GM21381 (cell line): ENCODE measurements around the gene ARHGAP6.
"Not testable (repeated sequence)": the region's sequence is repeated elsewhere in the genome, so short reads cannot be mapped to it uniquely, and the experiment has no call there.

Experiments
- ATAC-seq: cut with Tn5 transposase; IDR thresholded peaks from one replicate; pipeline ENCODE4 v1.9.1; 2021; ENCODE audit warnings: mild to moderate bottlenecking, moderate library complexity; ENCODE audit not compliant: unreplicated experiment

The ARHGAP6 gene

GRCh38 chrX:11533199-11533651, 132.5 kb downstream of the ARHGAP6 start:
- peak; percentile 81 for ATAC-seq

- ATAC-seq, result no peak
Measured at GRCh38 chrX:11532291-11533078, 133.2 kb downstream of the ARHGAP6 start.

GRCh38 chrX:11531226-11531625, 134.5 kb downstream of the ARHGAP6 start:
- no peak for ATAC-seq

- no peak for ATAC-seq
Measured at GRCh38 chrX:11530621-11531020, 135.1 kb downstream of the ARHGAP6 start.

GRCh38 chrX:11528623-11529022, 137.1 kb downstream of the ARHGAP6 start:
- ATAC-seq, result no peak

GRCh38 chrX:11525685-11526084, 140.0 kb downstream of the ARHGAP6 start:
- ATAC-seq, result no peak

GRCh38 chrX:11519234-11519633, 146.5 kb downstream of the ARHGAP6 start:
- ATAC-seq, result not testable (repeated sequence)

GRCh38 chrX:11509786-11510185, 155.9 kb downstream of the ARHGAP6 start:
- no peak for ATAC-seq

- ATAC-seq, result no peak
Measured at GRCh38 chrX:11504234-11504633, 161.5 kb downstream of the ARHGAP6 start.

- ATAC-seq, result no peak
Measured at GRCh38 chrX:11499076-11500044, 166.4 kb downstream of the ARHGAP6 start.

- not testable (repeated sequence) for ATAC-seq
Measured at GRCh38 chrX:11491375-11491774, 174.3 kb downstream of the ARHGAP6 start.

- ATAC-seq, result no peak
Measured at GRCh38 chrX:11484290-11484689, 181.4 kb downstream of the ARHGAP6 start.

- no peak for ATAC-seq
Measured at GRCh38 chrX:11481035-11481434, 184.7 kb downstream of the ARHGAP6 start.

- ATAC-seq, result no peak
Measured at GRCh38 chrX:11480626-11481025, 185.1 kb downstream of the ARHGAP6 start.

GRCh38 chrX:11478911-11479310, 186.8 kb downstream of the ARHGAP6 start:
- no peak for ATAC-seq

GRCh38 chrX:11478026-11478425, 187.7 kb downstream of the ARHGAP6 start:
- ATAC-seq, result no peak

- no peak for ATAC-seq
Measured at GRCh38 chrX:11474576-11474975, 191.1 kb downstream of the ARHGAP6 start.

GRCh38 chrX:11474021-11474420, 191.7 kb downstream of the ARHGAP6 start:
- no peak for ATAC-seq

GRCh38 chrX:11472879-11473278, 192.8 kb downstream of the ARHGAP6 start:
- no peak for ATAC-seq

- ATAC-seq, result no peak
Measured at GRCh38 chrX:11472381-11472780, 193.3 kb downstream of the ARHGAP6 start.

GRCh38 chrX:11470250-11470974, 195.3 kb downstream of the ARHGAP6 start:
- no peak for ATAC-seq
